GM20431 (cell line): ENCODE data around the gene SYT9.
"Not testable (repeated sequence)": the region's sequence is repeated elsewhere in the genome, so short reads cannot be mapped to it uniquely, and the experiment has no call there.

Source experiments
- in situ Hi-C: fragments of 300-500 bp; cut with MseI, MboI; formaldehyde crosslinking; loops from one replicate; pipeline ENCODE4 v1.15.0; 2020; ENCODE audit warnings: low sequenced_read_pairs; ENCODE audit not compliant: unreplicated experiment

SYT9 gene

GRCh38 chr11:7493670-7494069, 242.0 kb downstream of the SYT9 start:
- in situ Hi-C loops, result no loop called here

GRCh38 chr11:7494086-7494745, 242.5 kb downstream of the SYT9 start:
- in situ Hi-C loops, result no loop called here

- in situ Hi-C loops, result no loop called here
These were observed 244.3 kb downstream of the SYT9 start for GRCh38 chr11:7495882-7496551.

GRCh38 chr11:7498193-7498592, 246.5 kb downstream of the SYT9 start:
- in situ Hi-C loops, result no loop called here

GRCh38 chr11:7499081-7499480, 247.4 kb downstream of the SYT9 start:
- in situ Hi-C loops, result no loop called here

- in situ Hi-C loops, result no loop called here
These were observed 248.5 kb downstream of the SYT9 start for GRCh38 chr11:7500251-7500650.

GRCh38 chr11:7501251-7501650, 249.5 kb downstream of the SYT9 start:
- in situ Hi-C loops, result no loop called here

GRCh38 chr11:7501894-7502293, 250.2 kb downstream of the SYT9 start:
- in situ Hi-C loops, result no loop called here

GRCh38 chr11:7506243-7506642, 254.5 kb downstream of the SYT9 start:
- in situ Hi-C loops, result no loop called here

GRCh38 chr11:7508087-7508486, 256.4 kb downstream of the SYT9 start:
- in situ Hi-C loops, result no loop called here

- in situ Hi-C loops, result no loop called here
These were observed 258.3 kb downstream of the SYT9 start for GRCh38 chr11:7509966-7510365.

- in situ Hi-C loops, result no loop called here
These were observed 259.7 kb downstream of the SYT9 start for GRCh38 chr11:7511401-7511800.

GRCh38 chr11:7512525-7513233, 261.0 kb downstream of the SYT9 start:
- in situ Hi-C loops, result no loop called here

GRCh38 chr11:7513234-7514098, 261.8 kb downstream of the SYT9 start, which contains the start of gene PPFIBP2:
TSS of gene PPFIBP2 (plus strand) at chr11:7513999. CDS start at chr11:7549476, 35,477 bp downstream.
- in situ Hi-C loops, result no loop called here

GRCh38 chr11:7514099-7514591, 262.4 kb downstream of the SYT9 start:
- in situ Hi-C loops, result no loop called here

- in situ Hi-C loops, result no loop called here
These were observed 263.8 kb downstream of the SYT9 start for GRCh38 chr11:7515447-7515886.

GRCh38 chr11:7516475-7516874, 264.8 kb downstream of the SYT9 start:
- in situ Hi-C loops, result no loop called here

GRCh38 chr11:7517743-7518142, 266.0 kb downstream of the SYT9 start:
- in situ Hi-C loops, result not testable (repeated sequence)
